ENCODE measurements around the gene ARPC5L. TPM values are rescaled to one million over a fixed set of nuclear protein-coding genes. Genes with fewer than 3 reads are reported as not detected.

Gene ARPC5L
- total and polyA plus RNA-seq, 2 experiments from 2014 or later, result 35.9 to 87.3 TPM

DNA sequence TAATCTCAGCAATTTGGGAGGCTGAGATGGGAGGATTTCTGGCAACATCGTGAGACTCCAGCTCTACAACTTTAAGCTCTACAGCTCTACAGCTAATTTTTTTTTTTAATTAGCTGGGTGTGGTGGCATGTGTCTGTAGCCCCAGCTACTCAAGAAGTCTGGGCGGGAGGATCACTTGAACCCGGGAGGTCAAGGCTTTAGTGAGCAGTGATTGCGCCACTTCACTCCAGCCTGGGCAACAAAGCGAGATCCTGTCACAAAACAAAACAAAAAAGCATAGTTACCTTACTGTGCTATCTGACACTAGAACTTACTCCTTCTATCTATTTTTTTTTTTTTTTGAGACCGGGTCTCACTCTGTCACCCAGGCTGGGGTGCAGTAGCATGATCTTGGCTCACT lies 15.0 kb upstream of the ARPC5L start:
- Histone ChIP-seq H3F3A (replicated peaks; ENCODE audit: low read depth) (no peaks in the 10 kb centered on the region), H3K36me3 (ENCODE audit: insufficient read depth) (no peaks in the 10 kb centered on the region), H4K20me1 (replicated peaks; ENCODE audit: insufficient read depth) (no peaks in the 10 kb centered on the region), H3K27ac (ENCODE audit: low read depth) (no peak overlapping the region), H3K79me2 (replicated peaks; ENCODE audit: insufficient read depth) (no peaks in the 10 kb centered on the region), H2AFZ (no peak overlapping the region), H3K9me2 (ENCODE audit: insufficient read depth) (no peaks in the 10 kb centered on the region), H3K4me3 (no peak overlapping the region), H3K4me2 (no peak overlapping the region), H3K27me3 (ENCODE audit: insufficient read depth) (no peaks in the 10 kb centered on the region), H3K4me1 (ENCODE audit: insufficient read depth) (peaks cover 3% of the 10 kb centered on the region; the same call in 1 of the 2 replicates)
- peaks cover 5% of the 10 kb centered on the region for H3K4me1 Mint-ChIP-seq
- no peaks in the 10 kb centered on the region for H3K36me3 Mint-ChIP-seq (ENCODE audit: low read depth)
- H3K4me3 Mint-ChIP-seq, result no peak overlapping the region
- peaks cover under 1% of the 10 kb centered on the region for H3K27me3 Mint-ChIP-seq (ENCODE audit: insufficient read depth, low read depth, poor library complexity)
- TF ChIP-seq CREB1 (CRISPR knock-in tag; IDR thresholded peaks at IDR 0.05; ENCODE audit: low read depth), result no peak
- TF ChIP-seq, protein P1, sequence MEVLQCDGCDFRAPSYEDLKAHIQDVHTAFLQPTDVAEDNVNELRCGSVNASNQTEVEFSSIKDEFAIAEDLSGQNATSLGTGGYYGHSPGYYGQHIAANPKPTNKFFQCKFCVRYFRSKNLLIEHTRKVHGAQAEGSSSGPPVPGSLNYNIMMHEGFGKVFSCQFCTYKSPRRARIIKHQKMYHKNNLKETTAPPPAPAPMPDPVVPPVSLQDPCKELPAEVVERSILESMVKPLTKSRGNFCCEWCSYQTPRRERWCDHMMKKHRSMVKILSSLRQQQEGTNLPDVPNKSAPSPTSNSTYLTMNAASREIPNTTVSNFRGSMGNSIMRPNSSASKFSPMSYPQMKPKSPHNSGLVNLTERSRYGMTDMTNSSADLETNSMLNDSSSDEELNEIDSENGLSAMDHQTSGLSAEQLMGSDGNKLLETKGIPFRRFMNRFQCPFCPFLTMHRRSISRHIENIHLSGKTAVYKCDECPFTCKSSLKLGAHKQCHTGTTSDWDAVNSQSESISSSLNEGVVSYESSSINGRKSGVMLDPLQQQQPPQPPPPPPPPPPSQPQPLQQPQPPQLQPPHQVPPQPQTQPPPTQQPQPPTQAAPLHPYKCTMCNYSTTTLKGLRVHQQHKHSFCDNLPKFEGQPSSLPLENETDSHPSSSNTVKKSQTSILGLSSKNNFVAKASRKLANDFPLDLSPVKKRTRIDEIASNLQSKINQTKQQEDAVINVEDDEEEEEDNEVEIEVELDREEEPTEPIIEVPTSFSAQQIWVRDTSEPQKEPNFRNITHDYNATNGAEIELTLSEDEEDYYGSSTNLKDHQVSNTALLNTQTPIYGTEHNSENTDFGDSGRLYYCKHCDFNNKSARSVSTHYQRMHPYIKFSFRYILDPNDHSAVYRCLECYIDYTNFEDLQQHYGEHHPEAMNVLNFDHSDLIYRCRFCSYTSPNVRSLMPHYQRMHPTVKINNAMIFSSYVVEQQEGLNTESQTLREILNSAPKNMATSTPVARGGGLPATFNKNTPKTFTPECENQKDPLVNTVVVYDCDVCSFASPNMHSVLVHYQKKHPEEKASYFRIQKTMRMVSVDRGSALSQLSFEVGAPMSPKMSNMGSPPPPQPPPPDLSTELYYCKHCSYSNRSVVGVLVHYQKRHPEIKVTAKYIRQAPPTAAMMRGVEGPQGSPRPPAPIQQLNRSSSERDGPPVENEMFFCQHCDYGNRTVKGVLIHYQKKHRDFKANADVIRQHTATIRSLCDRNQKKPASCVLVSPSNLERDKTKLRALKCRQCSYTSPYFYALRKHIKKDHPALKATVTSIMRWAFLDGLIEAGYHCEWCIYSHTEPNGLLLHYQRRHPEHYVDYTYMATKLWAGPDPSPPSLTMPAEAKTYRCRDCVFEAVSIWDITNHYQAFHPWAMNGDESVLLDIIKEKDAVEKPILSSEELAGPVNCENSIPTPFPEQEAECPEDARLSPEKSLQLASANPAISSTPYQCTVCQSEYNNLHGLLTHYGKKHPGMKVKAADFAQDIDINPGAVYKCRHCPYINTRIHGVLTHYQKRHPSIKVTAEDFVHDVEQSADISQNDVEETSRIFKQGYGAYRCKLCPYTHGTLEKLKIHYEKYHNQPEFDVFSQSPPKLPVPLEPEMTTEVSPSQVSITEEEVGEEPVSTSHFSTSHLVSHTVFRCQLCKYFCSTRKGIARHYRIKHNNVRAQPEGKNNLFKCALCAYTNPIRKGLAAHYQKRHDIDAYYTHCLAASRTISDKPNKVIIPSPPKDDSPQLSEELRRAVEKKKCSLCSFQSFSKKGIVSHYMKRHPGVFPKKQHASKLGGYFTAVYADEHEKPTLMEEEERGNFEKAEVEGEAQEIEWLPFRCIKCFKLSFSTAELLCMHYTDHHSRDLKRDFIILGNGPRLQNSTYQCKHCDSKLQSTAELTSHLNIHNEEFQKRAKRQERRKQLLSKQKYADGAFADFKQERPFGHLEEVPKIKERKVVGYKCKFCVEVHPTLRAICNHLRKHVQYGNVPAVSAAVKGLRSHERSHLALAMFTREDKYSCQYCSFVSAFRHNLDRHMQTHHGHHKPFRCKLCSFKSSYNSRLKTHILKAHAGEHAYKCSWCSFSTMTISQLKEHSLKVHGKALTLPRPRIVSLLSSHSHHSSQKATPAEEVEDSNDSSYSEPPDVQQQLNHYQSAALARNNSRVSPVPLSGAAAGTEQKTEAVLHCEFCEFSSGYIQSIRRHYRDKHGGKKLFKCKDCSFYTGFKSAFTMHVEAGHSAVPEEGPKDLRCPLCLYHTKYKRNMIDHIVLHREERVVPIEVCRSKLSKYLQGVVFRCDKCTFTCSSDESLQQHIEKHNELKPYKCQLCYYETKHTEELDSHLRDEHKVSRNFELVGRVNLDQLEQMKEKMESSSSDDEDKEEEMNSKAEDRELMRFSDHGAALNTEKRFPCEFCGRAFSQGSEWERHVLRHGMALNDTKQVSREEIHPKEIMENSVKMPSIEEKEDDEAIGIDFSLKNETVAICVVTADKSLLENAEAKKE (CRISPR knock-in tag; IDR thresholded peaks at IDR 0.05), result no peak
- ATAC-seq (no peak), DNase-seq (ENCODE audit: low spot score) (no peak)
- no peaks in the 10 kb centered on the region for H3K9me3 Mint-ChIP-seq
- H3K27ac Mint-ChIP-seq, result no peak overlapping the region

- no peaks in the 10 kb centered on the region for H3K9me3 Mint-ChIP-seq
- no peak overlapping the region for H3K27ac Mint-ChIP-seq
- no peaks in the 10 kb centered on the region for H3K27me3 ChIP-seq (ENCODE audit: insufficient read depth)
- peaks cover 2% of the 10 kb centered on the region for H3K27me3 Mint-ChIP-seq (ENCODE audit: insufficient read depth, low read depth, poor library complexity)
- H3K36me3 ChIP-seq (ENCODE audit: insufficient read depth), result no peaks in the 10 kb centered on the region
- H4K20me1 ChIP-seq (replicated peaks; ENCODE audit: insufficient read depth), result no peaks in the 10 kb centered on the region
- no peak overlapping the region for H3K4me3 ChIP-seq
- no peaks in the 10 kb centered on the region for H3K9me2 ChIP-seq (ENCODE audit: insufficient read depth)
- DNase-seq (ENCODE audit: low spot score) (no peak), ATAC-seq (no peak)
- no peaks in the 10 kb centered on the region for H3K36me3 Mint-ChIP-seq (ENCODE audit: low read depth)
- no peaks in the 10 kb centered on the region for H3K79me2 ChIP-seq (replicated peaks; ENCODE audit: insufficient read depth)
- peaks cover 3% of the 10 kb centered on the region; the same call in 1 of the 2 replicates for H3K4me1 ChIP-seq (ENCODE audit: insufficient read depth)
- H3K4me1 Mint-ChIP-seq, result peaks cover 9% of the 10 kb centered on the region
- H3K4me3 Mint-ChIP-seq, result no peak overlapping the region
- no peaks in the 10 kb centered on the region; the same call in 1 of the 2 replicates for H3F3A ChIP-seq (replicated peaks; ENCODE audit: low read depth)
- no peak overlapping the region for H3K4me2 ChIP-seq
- no peak overlapping the region for H2AFZ ChIP-seq
- no peak overlapping the region for H3K27ac ChIP-seq (ENCODE audit: low read depth)
- TF ChIP-seq ZNF331 (CRISPR knock-in tag; IDR thresholded peaks at IDR 0.05; ENCODE audit: low read depth) (no peak), JUNB (IDR thresholded peaks at IDR 0.05; ENCODE audit: unreplicated experiment) (no peak), CREB1 (CRISPR knock-in tag; IDR thresholded peaks at IDR 0.05; ENCODE audit: low read depth) (no peak), ETS1 (IDR thresholded peaks at IDR 0.05) (no peak)
- TF ChIP-seq, protein P1 (CRISPR knock-in tag; IDR thresholded peaks at IDR 0.05), result no peak
Measured at GRCh38 chr9:124849801-124850200, 12.1 kb upstream of the ARPC5L start.

Data from GM23338 (cell line).